NCI-H460 (cell line): Measurements from ENCODE around the gene MICU2. TPM values are rescaled to one million over a fixed set of nuclear protein-coding genes. Genes with fewer than 3 reads are reported as not detected.

Experiments
- DNase-seq: peaks from one replicate; pipeline ENCODE4 v3.0.0-alpha.2; 2016; ENCODE audit warnings: low read depth; ENCODE audit errors: extremely low read depth
- polyA plus RNA-seq: library from polyadenylated mRNA; depleted of rRNA; stranded (reverse); fragments of >200 nt; gene quantifications from 2 replicates; pipeline ENCODE4 v1.2.3, GENCODE V29; 2014; cell fraction: nucleus; rRNA removed
- total RNA-seq: library from RNA; depleted of rRNA; stranded (reverse); fragments of >200 nt; shearing (Covaris generic); gene quantifications from 2 replicates; pipeline ENCODE4 v1.2.3, GENCODE V29; 2014; rRNA removed

MICU2 gene, protein sequence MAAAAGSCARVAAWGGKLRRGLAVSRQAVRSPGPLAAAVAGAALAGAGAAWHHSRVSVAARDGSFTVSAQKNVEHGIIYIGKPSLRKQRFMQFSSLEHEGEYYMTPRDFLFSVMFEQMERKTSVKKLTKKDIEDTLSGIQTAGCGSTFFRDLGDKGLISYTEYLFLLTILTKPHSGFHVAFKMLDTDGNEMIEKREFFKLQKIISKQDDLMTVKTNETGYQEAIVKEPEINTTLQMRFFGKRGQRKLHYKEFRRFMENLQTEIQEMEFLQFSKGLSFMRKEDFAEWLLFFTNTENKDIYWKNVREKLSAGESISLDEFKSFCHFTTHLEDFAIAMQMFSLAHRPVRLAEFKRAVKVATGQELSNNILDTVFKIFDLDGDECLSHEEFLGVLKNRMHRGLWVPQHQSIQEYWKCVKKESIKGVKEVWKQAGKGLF
- total RNA-seq: 41.7 and 42.1 TPM in 2 replicates
- 49.3 and 68.5 TPM in 2 replicates for polyA plus RNA-seq

DNA sequence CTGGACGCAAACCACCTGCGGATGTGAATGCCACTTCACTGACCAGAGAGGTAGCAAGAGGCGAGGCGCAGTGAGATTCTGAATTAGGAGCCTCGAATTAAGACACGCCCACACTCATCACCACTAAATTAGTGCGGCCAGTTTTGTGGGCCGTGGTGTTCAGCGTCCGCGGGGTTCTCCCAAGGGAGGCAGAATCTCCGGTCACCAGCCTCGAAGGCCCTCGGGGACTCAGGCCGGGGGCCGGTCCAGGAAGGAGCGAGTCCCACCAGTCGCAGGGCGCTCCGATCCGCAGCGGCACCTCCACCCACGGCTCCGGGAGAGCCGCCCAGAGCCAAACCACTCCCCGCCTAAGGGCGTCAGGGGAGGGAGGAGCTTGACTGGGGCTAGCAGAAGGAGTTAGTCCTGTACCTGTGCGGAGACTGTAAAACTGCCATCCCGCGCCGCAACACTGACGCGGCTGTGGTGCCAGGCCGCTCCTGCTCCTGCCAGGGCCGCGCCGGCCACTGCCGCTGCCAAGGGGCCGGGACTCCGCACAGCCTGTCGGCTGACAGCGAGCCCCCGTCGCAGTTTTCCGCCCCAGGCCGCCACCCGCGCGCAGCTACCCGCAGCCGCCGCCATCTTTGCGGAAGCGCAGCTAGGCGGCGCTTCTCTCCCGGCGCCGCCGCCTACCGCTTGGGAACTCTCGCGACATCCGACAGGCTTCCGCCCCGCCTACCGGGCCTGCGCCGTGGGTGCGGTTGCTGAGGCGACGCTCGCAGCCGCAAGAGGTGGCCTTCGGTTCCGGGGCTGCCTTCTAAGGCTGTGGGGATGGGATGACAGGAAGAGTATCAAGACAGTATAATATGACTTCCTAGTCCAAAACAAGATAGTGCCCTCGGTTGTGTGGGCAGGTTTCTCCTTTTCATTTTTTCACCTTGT is at the start of gene MICU2:
Gene MICU2 (minus strand): TSS at position 640 of the 918 bp plus-strand sequence. CDS start 22 bp downstream, at position 618.
- DNase-seq: peak; percentile 92

DNA sequence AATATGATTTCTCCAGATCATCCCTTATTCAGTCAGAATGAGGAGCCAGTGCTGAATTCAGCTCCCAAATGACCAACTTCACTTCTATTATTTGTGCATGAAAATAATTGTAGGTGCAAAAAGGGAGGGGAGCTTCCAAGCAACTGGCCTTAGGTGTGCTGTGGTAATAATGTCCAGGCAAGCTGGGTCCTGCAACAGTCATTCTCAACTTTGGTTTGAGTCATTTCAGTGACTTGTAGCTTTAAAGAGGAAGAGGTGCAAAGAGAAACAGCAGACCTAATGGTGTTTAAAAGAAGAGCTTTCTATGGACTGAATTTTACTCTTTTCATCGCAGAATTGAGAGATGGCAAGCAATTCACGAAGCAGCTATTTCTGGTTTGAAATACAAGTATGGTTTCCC is 37.7 kb upstream of the MICU2 start:
- DNase-seq: no peak

DNA sequence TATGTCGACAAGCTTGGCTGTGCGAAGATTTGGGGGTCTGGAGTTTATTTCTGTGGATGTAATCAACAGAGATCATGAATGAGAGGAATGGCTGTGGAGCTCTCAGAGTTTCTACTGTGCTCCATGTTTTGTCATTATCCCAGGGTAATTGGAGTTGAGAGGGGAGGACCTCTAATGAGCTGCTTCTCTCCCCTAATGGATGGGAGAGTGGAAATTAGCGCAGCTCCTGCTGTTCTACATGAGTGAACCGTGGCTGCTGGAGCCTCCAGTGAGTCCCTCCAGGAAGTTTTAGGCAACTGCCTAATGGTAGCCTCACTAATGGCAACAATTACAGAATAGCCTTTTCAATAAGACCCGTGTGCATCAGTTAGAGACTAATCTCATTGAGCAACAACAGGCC is 35.6 kb upstream of the MICU2 start:
- DNase-seq: no peak

DNA sequence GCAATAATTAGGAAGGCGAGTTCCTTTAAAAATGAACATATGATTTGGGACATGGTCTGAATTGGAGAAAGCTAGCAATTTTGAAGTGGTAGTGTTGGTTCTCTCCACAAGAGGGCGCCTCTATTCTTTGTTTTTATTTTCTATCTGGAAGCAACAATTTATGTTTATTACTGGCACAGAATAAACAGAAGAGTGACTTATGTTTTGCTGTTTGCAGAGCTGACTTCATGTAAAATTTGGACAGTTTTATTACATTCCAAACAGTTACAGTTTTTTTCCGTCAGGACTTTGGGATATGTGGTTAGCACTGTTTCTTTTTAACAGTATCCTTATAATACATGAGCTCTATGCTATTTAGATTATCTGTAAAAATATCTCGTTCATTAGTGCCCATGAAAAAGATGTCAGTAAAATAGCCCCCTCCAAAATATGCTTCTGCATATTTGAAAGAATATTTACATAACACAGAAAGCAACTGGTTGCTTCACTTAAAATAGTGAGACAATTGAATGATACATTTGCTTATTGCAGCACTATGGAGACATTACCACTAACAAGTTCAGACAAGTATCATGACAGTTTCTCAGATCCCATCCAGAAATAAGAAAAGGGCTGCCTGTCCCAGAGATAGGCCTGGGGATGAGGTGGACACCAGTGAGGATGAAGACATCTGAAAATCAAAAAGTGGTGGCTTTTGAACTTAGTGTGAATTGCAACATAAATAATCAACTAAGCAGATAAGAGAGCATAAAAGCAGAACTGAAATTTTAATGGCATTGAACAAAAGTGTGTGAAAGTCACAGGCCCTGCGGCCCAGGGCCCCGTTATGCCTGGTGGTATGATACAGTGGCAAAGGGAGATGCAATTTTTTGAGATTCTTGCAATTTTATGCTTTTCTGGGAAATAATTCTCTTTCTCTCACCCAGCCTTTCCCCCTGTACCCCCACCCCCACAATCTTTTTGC is 34.6 kb upstream of the MICU2 start:
- no peak for DNase-seq

DNA sequence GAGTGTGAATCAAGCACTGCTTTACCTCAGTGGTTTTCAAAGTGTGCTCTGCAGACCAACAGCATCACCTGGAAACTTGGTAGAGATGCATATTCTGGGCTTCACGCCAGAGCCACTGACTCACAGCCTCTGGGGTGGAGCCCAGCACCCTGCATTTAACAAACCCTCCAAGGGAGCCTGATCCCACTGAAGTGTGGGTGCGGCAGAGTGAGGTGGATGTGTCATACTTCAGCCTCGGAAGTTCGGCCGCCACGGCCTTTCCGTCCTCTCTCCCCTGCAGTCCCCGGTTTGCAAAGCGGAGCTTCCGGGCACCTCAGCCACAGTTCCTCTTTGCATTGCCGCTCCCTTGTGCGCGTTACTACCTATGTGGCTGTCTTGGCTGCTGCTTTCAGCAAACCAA is 33.3 kb upstream of the MICU2 start:
- no peak for DNase-seq

DNA sequence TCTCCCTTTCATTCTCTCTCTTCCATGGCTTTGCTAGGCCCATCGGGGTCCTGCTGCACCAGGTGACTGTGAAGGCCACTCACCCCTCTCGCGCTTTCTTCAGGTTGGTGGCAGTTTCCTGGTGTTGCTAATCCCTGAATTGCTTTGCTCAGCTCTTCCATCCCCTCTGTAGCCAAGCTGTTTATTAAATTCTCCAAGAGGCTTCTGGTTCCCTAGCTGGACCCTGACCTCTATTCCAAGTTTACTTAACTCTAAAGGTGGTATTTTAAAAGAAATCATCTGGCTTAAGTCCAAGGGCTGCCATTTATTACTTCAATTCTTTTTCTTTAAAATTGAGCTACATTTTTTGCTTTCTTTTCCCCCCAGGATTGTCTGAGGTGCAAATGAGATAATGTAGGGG is 32.7 kb upstream of the MICU2 start:
- DNase-seq: no peak

DNA sequence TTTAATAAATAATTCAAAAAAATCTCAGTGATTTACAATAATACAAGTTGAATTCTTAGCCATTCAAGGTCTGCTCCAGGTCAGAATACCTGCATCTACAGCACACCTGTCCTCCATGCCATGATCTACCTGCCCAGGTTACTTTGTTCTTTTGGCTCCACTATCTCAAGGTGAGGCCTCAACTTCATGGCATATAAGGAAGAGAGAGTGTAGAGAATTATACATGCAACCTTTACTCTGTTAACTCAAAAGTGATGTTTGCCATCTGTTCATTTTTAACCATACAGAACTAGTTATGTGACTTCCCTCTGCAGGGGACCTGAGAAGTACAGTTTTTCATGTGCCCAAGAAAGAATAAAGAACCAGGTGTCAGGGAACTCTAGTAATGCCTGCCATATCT is 28.2 kb upstream of the MICU2 start:
- no peak for DNase-seq

DNA sequence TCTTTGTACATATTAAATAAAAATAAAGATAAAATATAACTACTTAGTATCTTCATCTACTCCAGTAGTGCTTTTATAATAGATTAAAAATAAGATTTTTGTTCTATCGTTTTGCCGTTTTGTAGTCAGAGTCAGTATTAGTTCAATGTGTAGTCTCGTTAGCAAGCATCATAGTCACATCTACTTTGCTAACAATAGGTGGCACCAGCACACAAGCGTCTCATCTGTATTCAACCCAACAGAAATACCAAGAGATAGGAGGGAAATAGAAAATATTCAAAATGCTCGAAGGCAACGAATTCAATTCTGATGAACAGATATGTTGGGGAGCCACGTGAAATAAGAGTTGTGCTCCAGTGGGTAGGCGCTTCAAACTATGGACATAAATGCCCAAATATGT is 21.4 kb upstream of the MICU2 start:
- DNase-seq: peak; percentile 36

DNA sequence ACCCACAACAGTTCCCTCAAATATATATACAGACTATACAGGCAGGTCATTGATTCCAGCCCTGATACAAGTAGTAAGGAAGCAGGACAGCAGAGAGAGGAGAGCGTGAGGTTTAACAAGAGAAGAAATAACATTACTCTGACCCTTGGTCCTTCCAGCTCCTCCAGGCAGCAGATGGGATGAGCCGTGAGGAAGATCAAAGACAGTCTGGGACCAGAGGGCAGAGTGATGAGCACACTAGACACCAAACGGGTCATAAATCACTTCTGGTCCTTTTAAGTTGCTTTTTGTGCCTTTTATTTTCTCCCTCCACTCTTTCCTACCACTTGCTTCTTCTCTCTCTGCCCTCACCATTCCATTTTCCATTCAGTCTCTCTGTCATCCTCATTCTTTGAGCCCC is 16.9 kb upstream of the MICU2 start:
- DNase-seq: no peak

DNA sequence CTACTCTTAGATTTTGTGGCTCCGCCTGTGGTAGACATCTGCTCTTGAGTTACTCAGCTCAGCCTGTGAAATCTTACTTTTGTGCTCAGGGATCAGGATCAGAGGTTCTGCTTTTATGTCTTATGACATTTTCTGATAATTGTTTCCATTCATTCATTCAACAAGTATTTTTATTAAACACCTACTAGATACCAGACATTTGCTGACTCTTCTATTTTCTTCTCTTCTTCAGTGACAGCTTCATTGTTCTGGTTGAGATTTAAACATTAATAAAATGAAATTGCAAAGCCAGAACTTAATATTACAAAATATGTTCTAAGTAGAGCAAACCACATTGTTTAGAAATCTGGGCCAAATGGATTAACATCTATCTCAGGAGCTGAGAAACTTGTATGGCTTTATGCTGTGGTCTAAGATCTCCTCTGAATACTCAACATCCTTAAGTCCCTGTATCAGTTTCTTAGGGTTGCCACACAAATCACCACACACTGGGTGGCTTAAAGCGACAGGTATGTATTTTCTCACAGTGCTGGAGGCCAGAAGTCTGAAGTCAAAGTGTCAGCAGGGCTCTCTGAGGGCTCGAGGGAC is 15.8 kb upstream of the MICU2 start:
- no peak for DNase-seq

DNA sequence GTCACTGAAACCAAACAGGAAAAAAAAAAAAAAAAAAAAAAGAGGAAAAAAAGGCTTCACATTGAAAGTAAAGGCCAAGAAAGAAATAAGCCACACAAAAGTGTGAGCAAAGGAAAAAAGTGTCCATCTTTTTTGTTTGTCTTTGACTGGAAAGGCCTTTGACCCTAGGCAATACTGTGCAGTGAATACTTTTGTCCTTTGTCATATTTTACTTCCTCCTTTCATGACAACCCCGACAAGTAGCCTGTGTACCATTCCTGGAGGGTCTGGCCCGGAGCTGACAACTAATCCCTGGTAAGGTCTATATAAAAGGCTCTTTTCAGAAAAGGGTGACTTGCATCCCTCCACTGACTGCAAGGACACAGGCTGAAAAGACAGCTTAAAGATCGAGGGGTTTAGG is 12.9 kb upstream of the MICU2 start:
- DNase-seq: no peak

DNA sequence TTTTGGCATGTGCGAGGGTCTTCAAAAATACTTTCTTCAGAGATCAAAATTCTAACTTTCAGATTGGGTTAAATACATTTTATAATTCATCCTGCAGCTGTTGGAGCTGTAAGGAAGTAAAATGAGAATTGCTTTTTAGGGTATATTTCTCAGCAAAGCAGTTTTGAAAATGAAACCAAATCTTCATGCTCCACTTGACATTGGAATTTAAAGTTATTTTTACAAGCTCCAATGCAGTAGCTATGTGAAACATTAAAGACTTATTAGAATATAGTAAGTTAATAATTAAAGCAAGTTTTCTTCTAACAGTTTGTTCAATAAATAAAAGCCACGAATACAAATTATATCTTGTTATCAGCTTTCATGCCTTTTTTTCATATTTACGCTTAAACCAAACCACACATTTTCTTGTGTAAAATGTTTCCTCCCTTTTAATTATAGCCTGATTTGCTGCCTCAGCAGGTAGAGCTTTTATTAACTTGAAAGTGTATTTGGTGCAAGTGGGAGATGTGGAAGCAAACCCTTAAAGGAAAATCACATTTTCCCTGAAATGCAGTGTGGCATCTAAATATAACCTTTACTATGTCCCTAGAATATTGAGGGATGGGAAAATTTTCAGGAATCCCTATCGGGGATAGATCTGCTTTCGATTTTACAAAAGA is 12.4 kb upstream of the MICU2 start:
- no peak for DNase-seq

DNA sequence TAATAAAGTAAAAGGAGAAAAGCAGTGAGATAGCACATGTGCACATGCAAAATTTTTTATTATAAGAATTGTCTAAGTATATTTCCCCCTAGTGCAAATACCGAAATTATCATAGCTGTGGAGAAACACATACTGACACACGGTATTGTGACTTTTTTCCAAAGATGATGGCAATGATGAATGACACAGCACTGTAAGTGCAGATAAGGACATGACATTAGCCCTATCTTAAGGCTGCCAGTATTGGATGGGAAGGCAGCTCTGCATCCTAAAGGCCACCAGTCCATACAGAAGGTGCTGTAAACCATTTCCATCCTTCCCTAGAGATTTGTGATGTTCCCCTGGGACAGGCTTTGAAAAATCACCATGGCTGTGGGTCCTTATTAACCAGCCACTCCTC is 11.5 kb upstream of the MICU2 start:
- no peak for DNase-seq

DNA sequence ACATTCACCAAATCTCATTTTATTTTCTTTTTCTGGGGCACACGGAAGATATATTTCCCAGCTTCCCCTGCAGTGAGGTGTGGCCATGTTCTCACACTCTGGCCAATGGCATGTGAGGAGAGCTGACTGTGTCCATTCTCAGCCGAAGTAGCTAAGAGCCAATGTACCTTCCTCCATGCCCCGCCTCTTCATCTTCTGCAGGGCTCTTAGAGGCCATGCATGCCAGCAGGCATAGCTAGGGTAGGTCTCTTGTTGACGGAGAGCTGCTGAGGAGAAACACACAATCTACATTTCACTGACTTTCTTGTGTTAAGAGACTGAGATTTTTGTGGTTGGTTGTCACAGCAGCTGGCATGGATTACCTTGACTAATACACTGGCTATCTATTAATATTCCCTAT is 9.8 kb upstream of the MICU2 start:
- DNase-seq: no peak

DNA sequence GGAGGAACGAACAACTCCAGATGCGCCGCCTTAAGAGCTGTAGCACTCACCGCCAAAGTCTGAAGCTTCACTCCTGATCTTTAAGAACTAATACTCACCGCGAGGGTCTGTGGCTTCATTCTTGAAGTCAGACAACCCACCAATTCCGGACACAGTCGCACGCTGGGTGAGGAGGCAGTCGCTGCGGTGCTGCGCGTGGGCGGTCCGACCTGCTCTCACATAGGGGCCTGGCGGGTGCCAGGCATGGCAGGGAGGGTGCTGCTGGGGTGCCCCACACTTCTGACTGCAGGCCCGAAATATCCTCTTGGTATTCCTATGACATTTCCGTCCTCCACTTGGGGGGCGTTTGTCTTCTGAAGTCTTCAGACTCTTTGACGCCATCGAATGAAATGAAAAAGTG is 7.4 kb upstream of the MICU2 start:
- no peak for DNase-seq

DNA sequence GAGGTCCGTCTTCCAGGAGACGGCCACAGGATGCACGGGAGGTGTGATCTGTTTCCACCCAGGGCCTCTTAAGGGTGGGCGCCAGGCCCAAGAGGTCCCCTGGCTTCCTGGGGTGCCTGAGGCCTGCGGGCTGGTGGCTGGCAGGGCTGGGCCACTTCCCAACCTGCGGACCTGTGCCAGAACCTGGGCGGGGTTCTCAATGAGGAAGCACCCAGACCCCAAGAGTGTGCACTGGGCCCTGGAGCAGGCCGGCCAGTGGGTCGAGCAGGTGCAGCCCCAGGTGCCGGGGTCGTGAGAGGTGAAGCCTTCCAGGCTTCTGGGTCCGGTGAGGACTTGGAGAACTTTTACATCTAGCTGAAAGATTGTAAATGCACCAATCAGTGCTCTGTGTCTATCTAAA is 6.7 kb upstream of the MICU2 start:
- no peak for DNase-seq

DNA sequence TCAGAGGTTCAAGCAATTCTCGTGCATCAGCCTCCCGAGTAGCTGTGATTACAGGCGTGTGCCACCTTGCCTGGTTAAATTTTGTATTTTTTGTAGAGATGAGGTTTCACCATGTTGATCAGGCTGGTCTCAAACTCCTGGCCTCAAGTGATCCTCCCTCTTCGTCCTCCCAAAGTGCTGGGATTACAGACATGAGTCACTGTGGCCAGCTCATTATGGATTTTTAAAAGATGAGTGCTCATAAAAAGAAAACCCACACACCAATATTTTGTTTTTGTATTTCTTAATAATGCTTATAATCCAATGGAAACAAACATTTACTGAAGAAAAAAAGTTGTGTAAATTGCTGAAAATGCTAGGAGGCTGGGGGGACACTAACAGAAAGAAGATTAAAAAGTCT is 5.0 kb upstream of the MICU2 start:
- no peak for DNase-seq

DNA sequence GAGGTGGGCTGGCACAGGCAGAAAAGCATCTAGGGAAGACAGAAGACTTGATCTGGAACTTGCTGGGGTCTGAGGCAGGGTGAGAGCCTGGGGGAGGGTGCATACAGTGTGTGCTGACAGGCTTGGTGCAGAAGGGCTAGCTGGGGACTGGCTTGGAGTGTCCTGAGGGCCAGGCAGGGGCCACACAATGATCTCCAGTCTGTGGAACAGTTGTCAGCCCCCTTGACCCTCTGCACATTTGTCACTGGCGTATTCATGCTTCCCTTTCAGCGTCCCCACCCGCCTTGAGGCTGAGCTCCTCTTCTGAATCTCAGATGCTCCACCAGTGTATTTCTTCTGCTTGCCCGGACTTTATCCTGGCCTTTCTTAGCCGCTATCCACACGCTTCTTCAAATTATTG is 2.8 kb upstream of the MICU2 start:
- DNase-seq: no peak

DNA sequence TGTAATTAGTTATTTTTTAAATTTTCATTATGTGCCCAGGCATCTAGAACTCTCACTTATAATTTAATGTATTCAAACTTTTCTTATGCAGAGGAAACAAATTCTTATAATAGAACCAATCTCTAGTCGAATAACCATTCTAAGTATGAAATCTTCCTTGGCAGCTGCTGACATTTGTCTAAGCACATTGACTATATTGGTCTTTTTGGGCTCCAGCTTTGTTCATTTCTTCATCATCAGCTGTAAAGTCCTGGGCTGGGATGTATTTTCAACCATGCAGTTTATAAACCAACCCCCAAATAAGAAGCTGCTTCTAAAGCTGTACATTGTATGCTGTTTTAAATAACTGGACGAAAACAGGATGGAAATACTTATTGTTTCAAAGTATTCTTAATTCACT is 2.3 kb upstream of the MICU2 start:
- no peak for DNase-seq

DNA sequence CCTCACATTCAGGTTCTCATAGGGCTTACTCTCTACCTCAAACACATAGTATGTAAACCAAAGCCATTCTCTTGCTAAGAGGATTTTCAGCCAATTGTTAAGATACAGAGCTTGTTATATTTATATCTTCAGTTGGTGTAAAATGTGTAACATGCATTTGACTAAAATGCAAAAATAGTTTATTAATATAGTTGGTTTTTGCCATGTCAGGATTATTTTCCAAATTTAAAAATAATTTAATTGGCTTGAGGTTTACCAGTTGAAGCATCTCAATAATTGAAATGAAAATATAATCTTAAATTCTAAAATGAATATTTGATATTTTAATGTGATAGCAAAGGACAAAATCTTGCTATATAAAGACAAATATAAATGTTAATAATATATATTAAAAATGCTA is 7.2 kb downstream of the MICU2 start:
- DNase-seq: no peak
